GM21423 (cell line): ENCODE data around the gene RAG2.

Experiments
- ATAC-seq: cut with Tn5 transposase; IDR thresholded peaks from one replicate; pipeline ENCODE4 v1.9.1; 2021; ENCODE audit warnings: mild to moderate bottlenecking, moderate library complexity; ENCODE audit not compliant: unreplicated experiment

Gene RAG2

GRCh38 chr11:36598051-36598450, at the start of gene RAG2:
Gene RAG2, minus strand, starts transcription at chr11:36598236. Its CDS starts 4,068 bp downstream, at chr11:36594168.
- ATAC-seq: no peak

DNA sequence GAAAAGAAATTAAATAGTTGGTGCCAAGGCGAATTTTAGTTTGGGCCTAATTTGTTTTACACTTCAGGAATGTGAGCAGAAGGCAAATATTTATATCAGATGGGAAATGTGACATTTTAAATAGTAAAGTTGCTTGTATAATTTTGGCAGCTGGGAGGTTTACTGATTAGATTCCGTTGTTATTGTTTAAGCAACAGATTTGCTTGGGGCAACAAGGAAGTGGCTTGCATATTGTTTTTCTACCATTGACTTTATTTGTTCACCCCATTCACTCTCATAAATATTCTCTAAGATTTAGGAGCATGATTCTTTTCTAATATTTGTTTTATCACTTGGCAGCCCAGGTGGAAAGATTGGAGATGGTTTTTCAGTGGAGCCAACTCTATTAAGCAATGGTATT, 40.5 kb upstream of the RAG2 start:
- no peak for ATAC-seq

DNA sequence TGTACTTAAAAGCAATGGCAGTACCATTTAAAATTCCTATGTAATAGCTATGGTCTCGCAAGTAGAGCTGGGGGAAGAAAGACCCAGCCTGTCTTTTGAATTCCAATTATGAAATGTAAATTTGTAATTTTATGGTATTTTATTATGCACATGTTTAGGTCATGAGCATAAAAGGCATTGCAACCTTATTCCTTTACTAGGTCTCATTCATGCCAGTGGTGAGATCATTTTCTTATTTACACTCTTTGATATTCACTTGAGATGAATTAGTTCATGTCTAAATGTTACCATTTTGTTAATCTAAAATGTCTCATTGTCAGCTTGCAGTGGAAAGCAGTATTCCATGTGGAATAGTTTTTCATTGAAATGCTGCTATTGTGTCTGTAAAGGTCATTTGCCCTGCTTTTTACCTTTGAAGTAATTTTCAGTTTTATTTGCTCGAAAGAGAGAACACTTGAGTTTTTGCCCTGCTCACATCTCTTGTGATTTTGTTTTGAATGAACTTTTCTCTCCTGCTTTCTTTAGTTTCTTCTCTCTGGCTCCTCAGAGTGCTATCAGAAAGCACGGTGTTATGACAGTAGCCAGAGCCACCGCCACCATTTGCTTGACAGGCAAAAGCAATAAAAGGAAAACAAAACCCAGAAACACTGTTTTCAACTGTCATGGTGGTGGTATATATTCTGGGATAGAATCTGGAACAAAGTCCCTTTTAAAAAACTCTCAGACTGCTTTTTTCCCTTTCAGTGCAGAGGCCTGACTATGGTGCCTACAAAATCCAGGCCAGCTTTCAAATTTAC, 37.2 kb upstream of the RAG2 start:
- ATAC-seq: no peak

- ATAC-seq: peak; percentile 80
Observed at GRCh38 chr11:36631774-36632173, 33.7 kb upstream of the RAG2 start.

DNA sequence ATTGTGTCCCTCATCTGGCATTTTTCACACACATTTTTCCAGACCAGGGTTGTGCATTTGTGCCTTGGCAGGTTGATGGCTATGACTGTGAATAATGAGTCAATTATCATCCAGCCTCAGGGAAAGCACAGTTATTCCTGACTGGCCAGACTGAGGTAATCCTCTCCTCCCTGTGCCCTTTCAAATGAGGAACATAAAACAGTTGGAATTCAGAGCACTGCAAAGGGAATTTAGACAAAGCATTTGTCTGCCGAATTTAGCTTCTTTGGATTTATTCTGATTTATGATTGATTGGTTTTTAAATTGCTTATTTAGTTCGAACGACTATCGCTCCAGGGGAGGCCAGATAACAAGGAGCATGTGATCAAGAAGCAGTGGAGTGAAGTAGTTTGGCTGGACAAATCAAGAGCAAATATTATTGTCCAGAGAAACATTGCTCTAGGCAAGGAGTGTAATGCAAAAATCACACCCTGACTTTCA, 30.8 kb upstream of the RAG2 start:
- no peak for ATAC-seq

DNA sequence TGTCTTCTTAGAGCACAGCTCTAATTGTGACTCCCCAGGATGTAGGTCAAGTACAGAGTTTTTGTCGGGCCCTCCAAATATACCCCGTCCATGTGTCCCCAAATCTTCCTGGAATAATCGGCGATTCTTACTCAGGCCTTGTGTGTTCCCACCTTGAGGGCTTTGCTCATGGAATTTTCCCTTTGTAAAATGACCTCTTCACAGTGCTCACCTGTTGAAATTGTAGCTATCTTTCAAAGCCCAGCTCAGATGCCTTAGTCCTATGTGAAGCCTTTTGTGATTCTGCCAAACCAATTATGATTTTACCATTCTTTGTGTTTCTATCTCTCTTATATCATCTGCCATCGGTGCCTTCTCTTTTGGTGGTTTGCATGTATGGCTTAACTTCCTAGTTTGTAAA, 30.1 kb upstream of the RAG2 start:
- no peak for ATAC-seq

- ATAC-seq: no peak
Observed at GRCh38 chr11:36627471-36627870, 29.4 kb upstream of the RAG2 start.

DNA sequence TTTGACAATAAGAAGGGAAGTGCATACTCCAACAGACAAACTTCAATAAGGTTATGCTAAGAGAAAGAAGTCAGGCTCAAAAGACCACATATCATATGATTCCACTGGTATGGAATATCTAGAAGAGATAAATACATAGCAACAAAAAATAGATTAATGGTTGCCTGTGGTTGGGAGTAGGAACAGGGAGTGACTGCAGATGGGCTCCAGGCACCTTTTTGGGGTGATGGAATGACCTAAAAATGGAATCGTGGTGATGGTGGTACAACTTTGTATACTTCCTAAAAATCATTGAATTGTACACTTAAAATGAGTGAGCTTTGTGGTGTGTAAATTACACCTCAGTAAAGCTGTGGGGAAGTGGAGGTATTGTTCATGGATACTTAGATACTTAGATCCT, 29.0 kb upstream of the RAG2 start:
- no peak for ATAC-seq

DNA sequence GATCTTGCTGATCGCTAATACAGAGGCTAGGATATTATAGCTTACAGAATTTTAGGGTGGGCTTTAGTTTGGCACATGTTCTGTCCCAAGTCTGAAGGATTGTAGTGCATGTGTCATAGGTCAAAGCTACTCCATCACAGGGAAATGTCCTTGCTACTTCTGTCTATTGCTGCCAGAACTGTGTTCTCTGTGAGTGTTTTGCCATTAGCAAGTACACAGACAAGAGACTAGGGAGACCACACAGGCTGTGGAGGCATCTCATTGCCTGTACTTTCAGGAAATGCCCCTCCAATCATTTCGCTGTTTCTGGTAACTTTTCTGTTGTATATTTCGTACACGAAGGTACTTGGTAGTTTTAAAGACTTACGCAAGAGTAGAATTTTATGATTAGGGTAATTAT, 25.5 kb upstream of the RAG2 start:
- ATAC-seq: no peak

DNA sequence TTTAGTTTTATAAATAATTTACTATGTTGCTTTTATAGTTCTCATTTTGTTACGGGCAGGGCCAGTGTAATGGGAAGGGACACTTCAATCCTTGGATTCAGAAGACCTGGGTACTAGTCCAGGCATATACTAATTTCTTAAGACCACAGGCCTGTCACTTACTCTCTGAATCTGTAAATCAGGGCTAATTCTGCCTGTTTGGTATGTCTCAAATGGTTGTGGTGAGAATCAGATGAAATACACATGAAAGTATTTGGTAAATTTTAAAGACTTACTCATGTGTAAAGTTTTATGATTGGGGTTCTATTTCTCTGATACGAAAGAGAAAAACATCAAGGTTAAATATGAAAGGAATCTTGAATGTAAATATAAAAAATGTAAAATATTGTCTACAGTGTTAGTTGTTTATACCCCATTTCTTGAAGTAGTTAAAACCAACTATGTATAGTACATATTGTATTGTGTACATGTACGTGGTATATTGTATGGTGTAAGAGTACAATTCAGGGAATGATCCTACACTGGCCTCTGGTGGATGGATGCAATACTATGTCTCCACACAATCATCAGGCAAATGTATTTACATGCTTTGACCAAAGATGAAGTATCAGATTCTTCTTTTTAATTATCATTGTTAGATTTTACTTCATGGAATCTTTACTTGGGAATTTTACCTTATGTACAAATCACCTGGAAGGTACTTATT, 24.5 kb upstream of the RAG2 start:
- no peak for ATAC-seq

- no peak for ATAC-seq
Observed at GRCh38 chr11:36620246-36620645, 22.2 kb upstream of the RAG2 start.

GRCh38 chr11:36619502-36619901, 21.5 kb upstream of the RAG2 start:
- no peak for ATAC-seq

GRCh38 chr11:36618363-36619047, 20.5 kb upstream of the RAG2 start:
- no peak for ATAC-seq

- ATAC-seq: no peak
Observed at GRCh38 chr11:36617543-36618362, 19.7 kb upstream of the RAG2 start.

DNA sequence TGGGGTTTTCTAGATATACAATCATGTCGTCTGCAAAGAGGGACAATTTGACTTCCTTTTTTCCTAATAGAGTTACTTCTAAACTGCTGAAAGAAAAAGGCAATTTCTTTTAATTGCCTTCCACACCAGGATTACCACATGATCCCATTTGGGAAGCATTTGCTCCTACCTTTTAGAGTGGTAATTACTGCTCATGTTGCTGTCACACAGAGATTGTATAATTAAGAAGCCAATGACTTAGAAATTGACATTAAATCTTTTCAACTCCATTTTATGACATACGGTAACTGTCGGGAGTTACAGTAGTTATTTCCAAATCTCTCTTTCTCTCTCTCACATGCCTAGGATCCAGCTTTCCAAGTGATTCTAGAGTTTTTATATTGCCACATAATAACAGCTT, 17.8 kb upstream of the RAG2 start:
- ATAC-seq: no peak

DNA sequence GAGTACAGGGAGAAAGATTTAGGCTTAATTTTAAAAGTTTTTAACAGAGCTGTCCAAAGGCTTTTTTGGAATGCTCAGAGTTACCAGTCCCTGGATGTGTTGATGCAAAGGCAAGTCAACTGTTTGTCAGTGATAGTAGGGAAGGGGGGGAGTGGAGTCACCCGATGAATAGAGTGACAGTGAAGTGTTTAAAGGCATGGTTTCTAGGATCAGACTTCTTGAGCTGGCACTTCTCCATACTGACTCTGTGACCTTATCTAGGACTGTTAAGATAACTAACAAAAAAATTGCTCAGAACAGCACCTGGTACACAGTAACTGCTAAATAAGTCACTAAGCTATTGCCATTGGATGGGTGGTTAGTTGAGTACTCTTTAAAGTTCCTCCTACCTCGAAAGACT, 11.3 kb upstream of the RAG2 start:
- no peak for ATAC-seq

DNA sequence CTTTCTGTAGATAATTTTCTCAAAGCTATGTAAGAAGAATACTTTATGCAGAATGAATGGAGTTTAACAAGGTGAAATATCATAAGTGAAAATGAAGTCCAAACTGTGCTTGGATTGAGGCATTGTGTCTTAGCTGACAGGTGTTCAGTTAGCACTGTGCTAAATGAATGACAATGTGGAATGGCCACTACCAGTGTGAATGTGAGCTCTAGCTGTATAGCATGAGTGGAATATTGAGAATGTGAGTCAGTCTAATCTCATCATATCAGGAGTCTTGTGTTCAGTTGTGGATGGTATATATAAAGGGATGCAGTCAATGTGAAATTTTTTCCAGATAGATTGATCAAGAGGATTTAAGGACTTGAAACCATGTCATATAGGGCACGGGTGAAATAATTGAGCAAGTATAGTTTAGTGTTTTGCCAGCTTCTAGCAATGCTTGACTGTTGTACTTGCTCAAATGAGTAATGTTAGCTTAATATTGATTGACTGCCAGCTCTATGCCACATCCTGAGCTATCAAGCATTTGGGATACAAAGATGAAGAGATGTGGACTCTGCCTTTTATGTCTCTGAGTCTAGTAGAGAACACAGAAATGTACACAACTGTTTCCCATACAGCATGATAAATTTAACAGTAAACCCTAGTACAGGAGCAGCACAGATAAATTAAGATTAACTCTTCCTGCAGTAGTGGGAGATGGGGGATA, 10.6 kb upstream of the RAG2 start:
- no peak for ATAC-seq

GRCh38 chr11:36605221-36606216, 7.5 kb upstream of the RAG2 start:
- ATAC-seq: no peak

- ATAC-seq: no peak
Observed at GRCh38 chr11:36602135-36602534, 4.1 kb upstream of the RAG2 start.
